ENCODE data around the gene WDR4.
"Not testable (repeated sequence)": the region's sequence is repeated elsewhere in the genome, so short reads cannot be mapped to it uniquely, and the experiment has no call there.

The WDR4 gene

GRCh38 chr21:42809577-42810475, 69.5 kb downstream of the WDR4 start:
- DNase-seq: no peak

GRCh38 chr21:42809171-42809570, 70.2 kb downstream of the WDR4 start:
- no peak for DNase-seq

- DNase-seq: no peak
These were observed 71.3 kb downstream of the WDR4 start for GRCh38 chr21:42807938-42808613.

GRCh38 chr21:42807293-42807895, 71.9 kb downstream of the WDR4 start:
- DNase-seq: not testable (repeated sequence)

- no peak for DNase-seq
These were observed 72.7 kb downstream of the WDR4 start for GRCh38 chr21:42806509-42807140.

GRCh38 chr21:42801616-42802015, 77.7 kb downstream of the WDR4 start:
- not testable (repeated sequence) for DNase-seq

GRCh38 chr21:42799948-42800347, 79.4 kb downstream of the WDR4 start:
- DNase-seq: no peak

GRCh38 chr21:42799516-42799915, 79.8 kb downstream of the WDR4 start:
- DNase-seq: peak in 1 of 2 donors; percentile 27
